ENCODE data around the gene PLPP4. TPM values are rescaled to one million over a fixed set of nuclear protein-coding genes. Genes with fewer than 3 reads are reported as not detected.

The PLPP4 gene
- 1 to 10 TPM in 1 of 4 donors, under 1 TPM in 1, not detected in 2; 0.72 to 1.9 TPM for total RNA-seq

DNA sequence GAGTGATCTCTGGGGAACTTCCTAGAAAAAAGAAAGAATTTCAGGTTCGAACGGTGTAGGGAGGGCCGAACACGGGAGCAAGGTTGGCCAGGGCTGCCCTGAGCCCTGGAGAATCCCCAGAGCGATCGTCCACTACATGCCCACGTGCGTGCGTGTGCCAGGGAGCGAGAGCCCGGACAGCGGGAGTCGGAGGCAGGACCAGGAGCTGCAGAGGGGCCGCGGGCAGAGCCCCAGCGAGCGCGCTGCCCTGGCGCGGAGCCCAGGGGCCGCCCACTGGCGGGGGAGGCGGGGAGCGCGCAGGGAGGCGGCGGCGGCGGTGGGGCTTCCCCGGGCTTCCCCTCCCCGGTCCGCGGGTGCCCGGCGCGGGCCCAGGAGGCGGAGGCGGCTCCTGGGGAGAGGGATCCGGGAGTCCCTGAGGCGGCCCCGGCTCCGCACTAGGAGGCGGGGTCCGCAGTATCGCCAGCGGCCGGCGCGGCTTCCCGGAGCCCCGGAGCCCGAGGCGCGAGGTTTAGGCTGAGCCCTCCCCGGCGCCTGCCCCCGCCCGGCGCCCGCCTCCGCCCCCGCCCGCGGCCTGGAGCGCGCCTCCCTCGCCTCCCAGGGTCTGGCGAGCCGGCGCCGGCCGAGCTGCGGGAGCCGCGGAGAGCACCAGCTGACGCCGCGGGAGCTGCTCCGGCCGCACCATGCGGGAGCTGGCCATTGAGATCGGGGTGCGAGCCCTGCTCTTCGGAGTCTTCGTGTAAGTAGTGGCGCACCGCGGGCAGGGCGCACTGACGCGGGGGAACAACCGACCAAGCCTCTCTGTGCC, at the start of gene PLPP4:
PLPP4 (plus strand) TSS at position 602 of the 805 bp plus-strand sequence; CDS start at position 681, 79 bp downstream.
- ATAC-seq (ENCODE audit: low FRiP score) (peak; percentile 88), DNase-seq (ENCODE audit: low spot score) (no peak)
- TF ChIP-seq, protein P1, sequence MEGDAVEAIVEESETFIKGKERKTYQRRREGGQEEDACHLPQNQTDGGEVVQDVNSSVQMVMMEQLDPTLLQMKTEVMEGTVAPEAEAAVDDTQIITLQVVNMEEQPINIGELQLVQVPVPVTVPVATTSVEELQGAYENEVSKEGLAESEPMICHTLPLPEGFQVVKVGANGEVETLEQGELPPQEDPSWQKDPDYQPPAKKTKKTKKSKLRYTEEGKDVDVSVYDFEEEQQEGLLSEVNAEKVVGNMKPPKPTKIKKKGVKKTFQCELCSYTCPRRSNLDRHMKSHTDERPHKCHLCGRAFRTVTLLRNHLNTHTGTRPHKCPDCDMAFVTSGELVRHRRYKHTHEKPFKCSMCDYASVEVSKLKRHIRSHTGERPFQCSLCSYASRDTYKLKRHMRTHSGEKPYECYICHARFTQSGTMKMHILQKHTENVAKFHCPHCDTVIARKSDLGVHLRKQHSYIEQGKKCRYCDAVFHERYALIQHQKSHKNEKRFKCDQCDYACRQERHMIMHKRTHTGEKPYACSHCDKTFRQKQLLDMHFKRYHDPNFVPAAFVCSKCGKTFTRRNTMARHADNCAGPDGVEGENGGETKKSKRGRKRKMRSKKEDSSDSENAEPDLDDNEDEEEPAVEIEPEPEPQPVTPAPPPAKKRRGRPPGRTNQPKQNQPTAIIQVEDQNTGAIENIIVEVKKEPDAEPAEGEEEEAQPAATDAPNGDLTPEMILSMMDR (IDR thresholded peaks at IDR 0.05), result no peak

DNA sequence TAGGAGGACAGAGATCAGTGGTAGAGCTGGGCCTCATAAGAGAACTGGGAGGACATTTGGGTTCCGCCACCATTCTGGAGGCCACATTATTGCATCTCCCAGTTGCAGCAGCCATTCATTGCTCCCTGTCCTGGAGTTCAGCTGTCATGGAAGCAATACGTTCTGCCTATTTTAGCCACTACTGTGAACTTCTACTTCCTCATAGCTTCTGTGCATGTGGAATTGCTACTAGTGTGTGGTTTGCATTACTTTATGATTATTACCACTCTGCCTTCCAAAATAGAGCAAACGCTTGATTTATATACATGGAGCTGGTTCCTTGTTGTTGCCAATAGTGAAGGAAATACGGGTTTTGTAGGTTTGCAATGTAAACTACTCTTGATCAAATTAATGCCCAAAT, 47.2 kb upstream of the PLPP4 start:
- DNase-seq (ENCODE audit: low spot score) (no peak), ATAC-seq (ENCODE audit: low FRiP score) (no peak)
- TF ChIP-seq, protein P1 (IDR thresholded peaks at IDR 0.05), result no peak

DNA sequence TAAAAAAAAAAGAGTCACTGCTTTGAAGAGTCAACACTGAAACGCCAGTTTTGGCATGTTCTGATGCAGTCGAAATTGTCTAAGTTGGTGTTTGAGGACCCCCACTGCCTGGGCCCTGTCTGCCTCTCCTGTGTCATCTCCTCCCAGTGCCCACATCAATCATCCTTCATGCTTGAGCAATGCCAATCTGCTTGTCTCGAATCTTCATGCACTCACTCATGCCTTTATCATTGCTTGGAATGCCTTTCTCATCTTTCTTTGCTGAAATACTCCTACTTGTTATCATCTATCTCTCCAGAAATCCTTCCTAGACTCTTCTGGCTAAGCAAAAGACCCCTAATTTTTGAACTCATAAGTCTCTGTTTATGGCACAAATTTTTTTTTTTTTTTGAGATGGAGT, 42.1 kb upstream of the PLPP4 start:
- ATAC-seq (ENCODE audit: low FRiP score) (no peak), DNase-seq (ENCODE audit: low spot score) (no peak)
- TF ChIP-seq, protein P1 (IDR thresholded peaks at IDR 0.05), result no peak

DNA sequence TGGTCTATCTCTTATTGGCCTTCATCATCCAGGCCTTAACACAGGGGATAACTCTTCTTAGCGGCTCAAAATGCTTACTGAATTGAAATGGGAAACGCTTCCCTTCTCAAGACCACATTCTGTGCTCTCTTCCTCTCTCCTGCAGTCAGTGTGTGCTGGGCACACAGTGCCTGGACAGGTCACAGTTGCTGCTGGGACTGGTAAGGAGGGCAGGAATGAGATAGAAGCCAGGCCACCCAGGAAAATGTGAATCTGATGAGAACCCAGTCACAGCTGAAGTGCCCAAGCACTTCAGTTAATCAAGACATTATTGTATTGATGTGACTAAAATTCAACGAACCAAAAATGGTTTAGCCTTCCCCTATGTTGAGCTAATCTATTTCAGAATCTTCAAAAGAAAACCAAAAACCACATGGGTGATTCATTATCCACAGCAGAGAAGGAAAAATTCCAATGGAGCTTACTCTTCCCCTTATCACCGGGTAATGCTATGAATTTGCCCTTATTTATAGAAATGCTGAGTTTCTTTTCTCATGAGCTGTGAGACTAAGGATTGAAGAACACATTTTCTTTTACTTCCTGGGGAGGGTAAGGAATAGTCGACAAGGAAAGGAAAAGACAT, 41.2 kb upstream of the PLPP4 start:
- no peak for ATAC-seq (ENCODE audit: low FRiP score)
- DNase-seq (ENCODE audit: low spot score), result no peak
- TF ChIP-seq, protein P1 (IDR thresholded peaks at IDR 0.05), result no peak

DNA sequence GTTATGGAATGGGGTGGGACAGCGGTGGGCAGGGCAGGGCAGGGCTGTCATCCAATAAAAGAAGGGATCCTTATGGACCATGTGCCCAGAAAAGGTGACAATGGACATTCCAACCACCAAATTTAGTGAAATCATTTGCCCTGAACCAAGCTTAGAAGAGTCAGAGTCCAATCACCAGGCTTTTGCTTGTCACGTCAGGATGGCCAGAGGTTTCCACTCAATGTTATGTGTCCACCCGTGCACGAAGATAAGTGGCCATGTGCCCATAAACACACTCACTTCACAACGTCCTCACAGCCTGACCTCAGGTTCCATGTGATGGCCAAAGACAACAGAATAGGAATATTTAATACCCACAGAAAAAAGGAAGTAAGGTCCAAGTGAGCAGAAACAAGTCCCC, 36.6 kb upstream of the PLPP4 start:
- TF ChIP-seq, protein P1 (IDR thresholded peaks at IDR 0.05), result no peak
- ATAC-seq (ENCODE audit: low FRiP score) (no peak), DNase-seq (ENCODE audit: low spot score) (no peak)

DNA sequence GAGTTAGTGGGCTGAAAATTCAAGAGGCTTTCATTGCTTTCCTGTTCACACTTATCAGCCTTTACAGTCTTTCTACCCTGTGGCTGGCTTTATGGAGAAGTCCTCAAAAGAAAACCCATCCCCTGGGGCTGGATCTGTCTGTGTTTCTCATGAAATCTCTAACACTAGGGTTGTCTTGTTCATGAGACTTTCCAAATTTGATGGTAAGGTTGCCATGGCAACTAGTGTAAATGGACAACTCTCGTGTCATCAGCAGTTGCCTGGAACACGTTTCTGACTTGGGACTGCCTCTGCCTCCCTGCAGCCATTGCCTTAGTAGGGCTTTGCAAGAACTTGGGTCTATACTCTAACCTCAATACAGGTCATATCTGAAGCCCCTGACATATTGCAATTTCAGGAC, 35.8 kb upstream of the PLPP4 start:
- TF ChIP-seq, protein P1 (IDR thresholded peaks at IDR 0.05), result no peak
- DNase-seq (ENCODE audit: low spot score) (no peak), ATAC-seq (ENCODE audit: low FRiP score) (no peak)

DNA sequence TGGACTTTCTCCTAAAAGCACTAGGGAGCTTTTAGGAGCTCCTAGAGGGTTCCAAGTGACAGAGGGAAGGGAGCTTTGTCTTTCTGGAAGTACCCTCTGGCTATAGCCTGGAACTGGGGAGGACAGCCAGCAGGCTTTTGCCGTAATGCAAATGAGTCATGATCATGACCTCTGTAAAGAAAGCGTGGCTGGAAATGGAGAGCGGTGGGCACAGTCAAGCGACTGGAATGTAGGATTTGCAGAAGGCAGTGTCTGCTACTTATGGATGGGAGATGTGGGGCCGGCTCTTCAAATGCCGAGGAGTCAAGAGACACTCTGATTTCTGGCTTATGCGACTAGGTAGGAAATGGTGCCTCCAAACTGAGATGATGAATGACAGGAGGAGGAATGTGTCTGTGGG, 34.6 kb upstream of the PLPP4 start:
- DNase-seq (ENCODE audit: low spot score) (no peak), ATAC-seq (ENCODE audit: low FRiP score) (no peak)
- TF ChIP-seq, protein P1 (IDR thresholded peaks at IDR 0.05), result no peak

All from omental fat pad (tissue), 4 donors.